Neural cell (in vitro differentiated cells): ENCODE data around the gene ARMC2. TPM values are rescaled to one million over a fixed set of nuclear protein-coding genes. Genes with fewer than 3 reads are reported as not detected.
"Not testable (repeated sequence)": the region's sequence is repeated elsewhere in the genome, so short reads cannot be mapped to it uniquely, and the experiment has no call there.

Experiments
- H2AFZ ChIP-seq: fragments of 200-600, 300-800 bp; sonication (generic), shearing (Covaris generic); 2 replicates; pipeline ENCODE4 v1.6.0; 2014; ENCODE audit warnings: low read depth, mild to moderate bottlenecking, antibody characterized with exemption, low read length, moderate library complexity
- H3F3A ChIP-seq: fragments of 200-600 bp; shearing (Covaris generic); 2 replicates; pipeline ENCODE4 v1.6.1; 2016; ENCODE audit warnings: mild to moderate bottlenecking, moderate library complexity, mixed read lengths, antibody characterized with exemption, low read length; ENCODE audit not compliant: insufficient read depth, poor library complexity, severe bottlenecking
- H3K27ac ChIP-seq: fragments of 200-600, 300-800 bp; sonication (generic), shearing (Covaris generic); 2 replicates; pipeline ENCODE4 v1.5.1; 2014; ENCODE audit warnings: mild to moderate bottlenecking, low read length, moderate library complexity
- H3K27me3 ChIP-seq: fragments of 300-800, 200-600 bp; sonication (generic), shearing (Covaris generic); 2 replicates; pipeline ENCODE4 v1.6.0; 2014; ENCODE audit warnings: mild to moderate bottlenecking, low read depth, low read length, moderate library complexity; ENCODE audit not compliant: insufficient read depth
- H3K36me3 ChIP-seq: fragments of 300-800, 200-600 bp; sonication (generic), shearing (Covaris generic); 2 replicates; pipeline ENCODE4 v1.5.1; 2014; ENCODE audit warnings: mild to moderate bottlenecking, antibody characterized with exemption, low read length, moderate library complexity; ENCODE audit not compliant: insufficient read depth
- H3K4me2 ChIP-seq: fragments of 300-800, 200-600 bp; sonication (generic), shearing (Covaris generic); 2 replicates; pipeline ENCODE4 v1.6.0; 2014; ENCODE audit warnings: mild to moderate bottlenecking, low read length
- H3K4me3 ChIP-seq: fragments of 300-800, 200-600 bp; sonication (generic), shearing (Covaris generic); 2 replicates; pipeline ENCODE4 v1.5.1; 2014; ENCODE audit warnings: mild to moderate bottlenecking, low read length, moderate library complexity
- H3K79me2 ChIP-seq: fragments of 200-600 bp; shearing (Covaris generic); replicated peaks from 2 replicates; pipeline ENCODE4 v1.6.0; 2014; ENCODE audit warnings: mild to moderate bottlenecking, low read length, moderate library complexity; ENCODE audit not compliant: insufficient read depth
- H3K9ac ChIP-seq: fragments of 300-800, 200-600 bp; sonication (generic), shearing (Covaris generic); 2 replicates; pipeline ENCODE4 v1.6.1; 2016; ENCODE audit warnings: mild to moderate bottlenecking, low read length, mixed read lengths
- H3K9me2 ChIP-seq: fragments of 200-600 bp; shearing (Covaris generic); 2 replicates; pipeline ENCODE4 v1.6.1; 2016; ENCODE audit warnings: mild to moderate bottlenecking, low read length, mixed read lengths; ENCODE audit not compliant: insufficient read depth
- H3K9me3 ChIP-seq: fragments of 200-600, 300-800 bp; sonication (generic), shearing (Covaris generic); 2 replicates; pipeline ENCODE4 v1.6.1; 2016; ENCODE audit warnings: mild to moderate bottlenecking, mixed run types, low read length, moderate library complexity, mixed read lengths
- H4K20me1 ChIP-seq: fragments of 200-600 bp; shearing (Covaris generic); 2 replicates; pipeline ENCODE4 v1.6.1; 2016; ENCODE audit warnings: mild to moderate bottlenecking, mixed run types; ENCODE audit not compliant: insufficient read depth
- CTCF ChIP-seq: fragments of 450-650 bp; IDR thresholded peaks from 2 replicates; pipeline ENCODE4 v1.5.1; 2014; ENCODE audit warnings: antibody characterized with exemption, mild to moderate bottlenecking, moderate library complexity; ENCODE audit not compliant: poor library complexity, severe bottlenecking
- EP300 ChIP-seq: fragments of 450-650 bp; conservative IDR thresholded peaks from 2 replicates; pipeline ENCODE4 v1.6.1; 2014; ENCODE audit warnings: antibody characterized with exemption, mild to moderate bottlenecking, moderate library complexity; ENCODE audit not compliant: poor library complexity, severe bottlenecking
- EZH2 ChIP-seq: fragments of 200-600, 300-800 bp; shearing (Covaris generic), sonication (generic); IDR thresholded peaks from 2 replicates; pipeline ENCODE4 v1.6.1; 2014; ENCODE audit warnings: antibody characterized with exemption, low read length, borderline replicate concordance, mild to moderate bottlenecking; ENCODE audit not compliant: insufficient read depth, poor library complexity, severe bottlenecking
- MXI1 ChIP-seq: fragments of 450-650 bp; conservative IDR thresholded peaks from 2 replicates; pipeline ENCODE4 v1.6.1; 2014; ENCODE audit warnings: antibody characterized with exemption, mild to moderate bottlenecking; ENCODE audit not compliant: poor library complexity, severe bottlenecking
- POLR2AphosphoS5 ChIP-seq: IDR thresholded peaks from 2 replicates; pipeline ENCODE4 v1.6.1; 2012
- RAD21 ChIP-seq: fragments of 450-650 bp; conservative IDR thresholded peaks from 2 replicates; pipeline ENCODE4 v1.6.1; 2014; ENCODE audit warnings: antibody characterized with exemption, mild to moderate bottlenecking, moderate library complexity
- SMC3 ChIP-seq: fragments of 450-650 bp; conservative IDR thresholded peaks from 2 replicates; pipeline ENCODE4 v1.6.1; 2014; ENCODE audit warnings: antibody characterized with exemption, mild to moderate bottlenecking, moderate library complexity; ENCODE audit not compliant: poor library complexity
- TAF1 ChIP-seq: IDR thresholded peaks from 2 replicates; pipeline ENCODE4 v1.6.1; 2012; ENCODE audit warnings: low read depth
- polyA plus RNA-seq: library from polyadenylated mRNA; depleted of rRNA; stranded (reverse); fragments of >200 nt; gene quantifications from 2 replicates; pipeline ENCODE4 v1.2.3, GENCODE V29; 2014
- TF ChIP-seq, protein P1 (sequence below): IDR thresholded peaks from 2 replicates; pipeline ENCODE4 v1.6.1; 2012; ENCODE audit warnings: borderline replicate concordance

ARMC2 gene
- polyA plus RNA-seq, 1 donor from 2014 or later: 18.6 TPM

GRCh38 chr6:108969776-108970175, 121.6 kb downstream of the ARMC2 start:
- TF ChIP-seq SMC3 (no peak), EZH2 (no peak)
- no peak overlapping the region for H3K4me2 ChIP-seq
- H3K27ac ChIP-seq: no peak overlapping the region
- no peaks in the 10 kb centered on the region for H3K27me3 ChIP-seq
- H3K79me2 ChIP-seq: no peaks in the 10 kb centered on the region
- no peaks in the 10 kb centered on the region for H3K9me3 ChIP-seq
- no peak overlapping the region for H3K9ac ChIP-seq
- H3K9me2 ChIP-seq: no peaks in the 10 kb centered on the region
- no peaks in the 10 kb centered on the region for H4K20me1 ChIP-seq
- H3K36me3 ChIP-seq: no peaks in the 10 kb centered on the region
- no peak overlapping the region for H2AFZ ChIP-seq
- no peak overlapping the region for H3K4me3 ChIP-seq
- H3F3A ChIP-seq: no peaks in the 10 kb centered on the region

DNA sequence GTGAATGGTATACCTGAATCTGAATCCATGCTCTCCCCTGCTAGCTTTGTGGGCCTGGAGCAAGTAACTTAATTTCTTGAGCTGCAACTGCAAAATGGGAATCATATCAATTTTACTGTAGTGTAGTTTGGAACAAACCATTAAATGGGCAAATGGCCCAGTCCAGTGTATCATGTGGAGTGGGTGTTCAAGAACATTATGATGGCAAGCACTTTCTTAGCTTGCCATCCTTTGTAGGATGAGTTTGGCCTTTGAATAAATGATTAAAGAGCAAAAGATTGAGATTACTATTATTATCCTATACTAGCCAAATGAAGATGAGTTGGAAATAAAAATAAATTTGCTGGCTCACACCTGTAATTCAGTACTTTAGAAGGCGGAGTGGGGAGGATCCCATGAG, 126.0 kb downstream of the ARMC2 start:
- no peaks in the 10 kb centered on the region for H3K79me2 ChIP-seq
- H3K36me3 ChIP-seq: no peaks in the 10 kb centered on the region
- H3K9ac ChIP-seq: no peak overlapping the region
- H4K20me1 ChIP-seq: no peaks in the 10 kb centered on the region
- no peaks in the 10 kb centered on the region for H3K9me2 ChIP-seq
- H2AFZ ChIP-seq: no peak overlapping the region
- no peaks in the 10 kb centered on the region for H3K27me3 ChIP-seq
- TF ChIP-seq TAF1 (no peak), MXI1 (no peak), EZH2 (no peak), RAD21 (no peak), EP300 (no peak), SMC3 (no peak), POLR2AphosphoS5 (no peak), CTCF (no peak)
- TF ChIP-seq, protein P1, sequence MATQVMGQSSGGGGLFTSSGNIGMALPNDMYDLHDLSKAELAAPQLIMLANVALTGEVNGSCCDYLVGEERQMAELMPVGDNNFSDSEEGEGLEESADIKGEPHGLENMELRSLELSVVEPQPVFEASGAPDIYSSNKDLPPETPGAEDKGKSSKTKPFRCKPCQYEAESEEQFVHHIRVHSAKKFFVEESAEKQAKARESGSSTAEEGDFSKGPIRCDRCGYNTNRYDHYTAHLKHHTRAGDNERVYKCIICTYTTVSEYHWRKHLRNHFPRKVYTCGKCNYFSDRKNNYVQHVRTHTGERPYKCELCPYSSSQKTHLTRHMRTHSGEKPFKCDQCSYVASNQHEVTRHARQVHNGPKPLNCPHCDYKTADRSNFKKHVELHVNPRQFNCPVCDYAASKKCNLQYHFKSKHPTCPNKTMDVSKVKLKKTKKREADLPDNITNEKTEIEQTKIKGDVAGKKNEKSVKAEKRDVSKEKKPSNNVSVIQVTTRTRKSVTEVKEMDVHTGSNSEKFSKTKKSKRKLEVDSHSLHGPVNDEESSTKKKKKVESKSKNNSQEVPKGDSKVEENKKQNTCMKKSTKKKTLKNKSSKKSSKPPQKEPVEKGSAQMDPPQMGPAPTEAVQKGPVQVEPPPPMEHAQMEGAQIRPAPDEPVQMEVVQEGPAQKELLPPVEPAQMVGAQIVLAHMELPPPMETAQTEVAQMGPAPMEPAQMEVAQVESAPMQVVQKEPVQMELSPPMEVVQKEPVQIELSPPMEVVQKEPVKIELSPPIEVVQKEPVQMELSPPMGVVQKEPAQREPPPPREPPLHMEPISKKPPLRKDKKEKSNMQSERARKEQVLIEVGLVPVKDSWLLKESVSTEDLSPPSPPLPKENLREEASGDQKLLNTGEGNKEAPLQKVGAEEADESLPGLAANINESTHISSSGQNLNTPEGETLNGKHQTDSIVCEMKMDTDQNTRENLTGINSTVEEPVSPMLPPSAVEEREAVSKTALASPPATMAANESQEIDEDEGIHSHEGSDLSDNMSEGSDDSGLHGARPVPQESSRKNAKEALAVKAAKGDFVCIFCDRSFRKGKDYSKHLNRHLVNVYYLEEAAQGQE: no peak
- no peak overlapping the region for H3K4me2 ChIP-seq
- H3K27ac ChIP-seq: no peak overlapping the region
- no peak overlapping the region for H3K4me3 ChIP-seq
- no peaks in the 10 kb centered on the region for H3K9me3 ChIP-seq
- no peaks in the 10 kb centered on the region for H3F3A ChIP-seq

DNA sequence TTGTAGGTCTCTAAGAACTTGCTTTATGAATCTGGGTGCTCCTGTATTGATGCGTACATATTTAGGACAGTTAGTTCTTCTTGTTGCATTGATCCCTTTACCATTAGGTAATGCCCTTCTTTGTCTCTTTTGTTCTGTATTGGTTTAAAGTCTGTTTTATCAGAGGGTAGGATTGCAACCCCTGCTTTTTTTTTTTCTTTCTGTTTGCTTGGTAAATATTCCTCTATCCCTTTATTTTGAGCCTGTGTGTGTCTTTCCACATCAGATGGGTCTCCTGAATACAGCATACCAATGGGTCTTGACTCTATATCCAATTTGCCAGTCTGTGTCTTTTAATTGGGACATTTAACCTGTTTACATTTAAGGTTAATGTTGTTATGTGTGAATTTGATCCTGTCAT, 130.4 kb downstream of the ARMC2 start:
- H3K4me3 ChIP-seq, H3K9me3 ChIP-seq, H3K9me2 ChIP-seq, H3F3A ChIP-seq, H4K20me1 ChIP-seq, H3K79me2 ChIP-seq, H3K9ac ChIP-seq, H3K27me3 ChIP-seq, H2AFZ ChIP-seq, H3K36me3 ChIP-seq, H3K27ac ChIP-seq, H3K4me2 ChIP-seq: not testable (repeated sequence)
